HepG2 (cell line): ENCODE results near the gene GHR. TPM values are rescaled to one million over a fixed set of nuclear protein-coding genes. Genes with fewer than 3 reads are reported as not detected.

ENCODE experiments used
- ATAC-seq: fragments of 200-7000 bp; cut with Tn5 transposase; 3 replicates; pipeline ENCODE4 v1.9.1; 2020; ENCODE audit warnings: mild to moderate bottlenecking, moderate library complexity
- BruUV-seq: library from RNA; stranded (reverse); fragments of 400-500 nt; replicated peaks from 2 replicates; lab custom pipeline; 2021; lab: Mats Ljungman, UMichigan
- CTCF ChIA-PET: fragments of 300-600 bp; formaldehyde crosslinking; extraction: SDS; loops from one replicate; lab custom pipeline; 2021; ENCODE audit warnings: low total read pairs, inconsistent platforms, low intra/inter-chr PET ratio; lab: Yijun Ruan, JAX
- POLR2A ChIA-PET: fragments of 350-600 bp; sonication (Branson Sonifier 250); formaldehyde crosslinking; loops from one replicate; lab custom pipeline; 2020; ENCODE audit warnings: antibody characterized with exemption, inconsistent platforms; lab: Yijun Ruan, JAX
- DNase-seq: peaks from one replicate; pipeline ENCODE4 v3.0.0-alpha.2; 2015; ENCODE audit warnings: low spot score
- FAIRE-seq: peaks from 3 replicates; lab custom pipeline; 2011; peaks lifted over from hg19 to GRCh38; lab: Jason Lieb, UNC
- H2AFZ ChIP-seq: one replicate; pipeline ENCODE4 v1.6.1; 2011; ENCODE audit warnings: low read length, inconsistent platforms
- H3K27ac ChIP-seq: fragments of 300-600 bp; 3 replicates; pipeline ENCODE4 v1.8.0; 2011; ENCODE audit warnings: mixed run types, mild to moderate bottlenecking, mixed read lengths, low read length, inconsistent platforms; ENCODE audit not compliant: insufficient read depth; ENCODE audit errors: extremely low read length
- H3K27me3 ChIP-seq, 2 experiments: fragments of 200-600 bp in 1 of 2; 2 replicates in 1 of 2; 3 replicates in 1 of 2; pipeline versions ENCODE4 v1.6.0 to v1.8.0; 2011; ENCODE audit warnings: low read length in 2 of 2, mild to moderate bottlenecking in 2 of 2, moderate library complexity in 2 of 2, inconsistent platforms in 1 of 2; ENCODE audit not compliant: insufficient read depth in 2 of 2, control insufficient read depth in 1 of 2
- H3K36me3 ChIP-seq, 2 experiments: fragments of 200-600 bp in 1 of 2; replicated peaks in 1 of 2; 2 replicates in 1 of 2; 3 replicates in 1 of 2; pipeline versions ENCODE4 v1.5.1 to v1.8.0; 2011; ENCODE audit warnings: low read length in 2 of 2, inconsistent platforms in 1 of 2; ENCODE audit not compliant: insufficient read depth in 2 of 2, control insufficient read depth in 1 of 2
- H3K4me1 ChIP-seq: 2 replicates; pipeline ENCODE4 v1.5.1; 2012; ENCODE audit warnings: low read length, inconsistent platforms; ENCODE audit not compliant: insufficient read depth
- H3K4me2 ChIP-seq: 2 replicates; pipeline ENCODE4 v1.6.0; 2011; ENCODE audit warnings: low read depth, low read length, inconsistent platforms
- H3K4me3 ChIP-seq, 3 experiments: fragments of 200-600 bp in 1 of 3; sonication (generic), shearing (Covaris generic) in 1 of 3; replicated peaks in 1 of 3; 2 replicates each; pipeline ENCODE4 v1.5.1; 2011 to 2016; ENCODE audit warnings: low read length in 3 of 3, inconsistent platforms in 2 of 3, low read depth in 2 of 3, mild to moderate bottlenecking in 2 of 3, control low read depth in 1 of 3, mixed read lengths in 1 of 3; ENCODE audit not compliant: insufficient read depth in 1 of 3
- H3K79me2 ChIP-seq: one replicate; pipeline ENCODE4 v1.6.1; 2011; ENCODE audit warnings: low read length, inconsistent platforms; ENCODE audit not compliant: insufficient read depth
- H3K9ac ChIP-seq: 2 replicates; pipeline ENCODE4 v1.6.0; 2011; ENCODE audit warnings: mild to moderate bottlenecking, low read depth, low read length, inconsistent platforms; ENCODE audit not compliant: insufficient read depth
- H3K9me3 ChIP-seq: 2 replicates; pipeline ENCODE4 v1.5.1; 2012; ENCODE audit warnings: mild to moderate bottlenecking, low read length
- H4K20me1 ChIP-seq: 2 replicates; pipeline ENCODE4 v1.6.0; 2011; ENCODE audit warnings: inconsistent platforms, mild to moderate bottlenecking, low read length, moderate library complexity; ENCODE audit not compliant: insufficient read depth
- HMGA1 ChIP-seq: sonication (generic); formaldehyde crosslinking; conservative IDR thresholded peaks from 2 replicates; pipeline ENCODE4 v1.4.0; 2020; ENCODE audit warnings: missing genetic modification reagents
- HOXA7 ChIP-seq: sonication (generic); formaldehyde crosslinking; IDR thresholded peaks from 2 replicates; pipeline ENCODE4 v1.8.1; 2022; ENCODE audit warnings: mild to moderate bottlenecking, missing genetic modification reagents, moderate library complexity
- NONO ChIP-seq, 2 experiments: fragments of 450-650 bp in 1 of 2; sonication (generic) in 1 of 2; formaldehyde crosslinking in 1 of 2; IDR thresholded peaks in 1 of 2; conservative IDR thresholded peaks in 1 of 2; 2 replicates each; pipeline versions ENCODE4 v1.6.1 to v1.8.0; 2017 to 2022; ENCODE audit warnings: mild to moderate bottlenecking in 1 of 2, missing genetic modification reagents in 1 of 2, moderate library complexity in 1 of 2
- PBX3 ChIP-seq: sonication (generic); formaldehyde crosslinking; IDR thresholded peaks from 2 replicates; pipeline ENCODE4 v1.8.1; 2023; ENCODE audit warnings: missing genetic modification reagents, inconsistent platforms, borderline replicate concordance
- THRA ChIP-seq: sonication (generic); formaldehyde crosslinking; IDR thresholded peaks from 2 replicates; pipeline ENCODE4 v1.4.0; 2020; ENCODE audit warnings: missing genetic modification reagents, borderline replicate concordance
- TRAFD1 ChIP-seq: sonication (generic); formaldehyde crosslinking; IDR thresholded peaks from 2 replicates; pipeline ENCODE4 v1.5.1; 2020; ENCODE audit warnings: missing genetic modification reagents, mild to moderate bottlenecking, borderline replicate concordance
- TSC22D2 ChIP-seq: sonication (generic); formaldehyde crosslinking; IDR thresholded peaks from 2 replicates; pipeline ENCODE4 v1.5.1; 2020; ENCODE audit warnings: missing genetic modification reagents, mild to moderate bottlenecking, borderline replicate concordance
- ZC3H13 ChIP-seq: sonication (generic); formaldehyde crosslinking; IDR thresholded peaks from 2 replicates; pipeline ENCODE4 v1.8.1; 2023; ENCODE audit warnings: mild to moderate bottlenecking, missing genetic modification reagents, moderate library complexity
- ZMYM3 ChIP-seq: sonication (generic); formaldehyde crosslinking; IDR thresholded peaks from 2 replicates; pipeline ENCODE4 v1.5.1; 2020; ENCODE audit warnings: mild to moderate bottlenecking, missing genetic modification reagents
- ZNF800 ChIP-seq: sonication (generic); formaldehyde crosslinking; IDR thresholded peaks from 2 replicates; pipeline ENCODE4 v1.4.0; 2020; ENCODE audit warnings: missing genetic modification reagents
- ZNF850 ChIP-seq: sonication (generic); formaldehyde crosslinking; conservative IDR thresholded peaks from 2 replicates; pipeline ENCODE4 v1.9.0; 2021; ENCODE audit warnings: mild to moderate bottlenecking, missing genetic modification reagents
- WGBS: methylation state at CpG from one replicate; pipeline ENCODE4 v1.1.6; 2017; ENCODE audit warnings: low lambda C conversion rate; 5-methylcytosine and 5-hydroxymethylcytosine counted together
- in situ Hi-C: cut with HindIII; loops from 2 replicates; pipeline ENCODE4 v1.10.0; 2017; ENCODE audit warnings: low pct_unique_long_range_greater_than_20kb; ENCODE audit not compliant: extremely low pct_ligation_motif_present
- intact Hi-C: fragments of 100-400 bp; cut with micrococcal nuclease; formaldehyde crosslinking; loops from one replicate; pipeline ENCODE4 v1.10.0; 2022; ENCODE audit not compliant: unreplicated experiment
- polyA plus RNA-seq, 8 experiments: library from polyadenylated mRNA; depleted of rRNA in 3 of 8; stranded (reverse) in 7 of 8; unstranded in 1 of 8; fragments of >200 nt; fragmentation: Illumina TruSeq in 4 of 8; extraction: Trizol in 4 of 8; gene quantifications; 2 replicates each; pipeline versions ENCODE4 v1.2.1 to v1.2.3, GENCODE V29; 2011 to 2016; ENCODE audit warnings: low read depth in 4 of 8, missing spikeins in 1 of 8, mixed read lengths in 1 of 8; ENCODE audit not compliant: insufficient read depth in 1 of 8
- total RNA-seq, 5 experiments: library from RNA; depleted of rRNA; stranded (reverse); fragments of >200 nt; fragmentation: Illumina TruSeq; extraction: Trizol; gene quantifications; 2 replicates each; pipeline ENCODE4 v1.2.3, GENCODE V29; 2016; ENCODE audit warnings: low read depth in 1 of 5

Gene GHR
- total and polyA plus RNA-seq, 2 of the 13 experiments (the other 11 are each of a cell fraction or from before 2014, with no cell fraction given) = 0.07 TPM; not detected in 1

GRCh38 chr5:42547141-42547540, 123.9 kb downstream of the GHR start:
- Histone ChIP-seq H3K79me2 (no peaks in the 10 kb centered on the region), H3K4me3 (no peak overlapping the region), H3K27me3 (no peaks in the 10 kb centered on the region), H4K20me1 (no peaks in the 10 kb centered on the region), H3K36me3 (no peaks in the 10 kb centered on the region), H3K4me2 (no peak overlapping the region), H3K27ac (no peak overlapping the region), H3K9me3 (no peaks in the 10 kb centered on the region), H3K4me1 (no peaks in the 10 kb centered on the region), H3K9ac (no peak overlapping the region), H2AFZ (no peak overlapping the region)
- no TSS peak for BruUV-seq
- POLR2A ChIA-PET = no interaction called here
- DNase-seq = no peak
- 0% methylated on average over 2 of the region's 2 CpGs for WGBS
- intact Hi-C loops (no loop called here), in situ Hi-C loops (no loop called here)
- FAIRE-seq = no peak
- CTCF ChIA-PET = no interaction called here
- ATAC-seq = no peak
- TF ChIP-seq PBX3 (CRISPR knock-in tag) (no peak), HMGA1 (no peak), HOXA7 (CRISPR knock-in tag) (no peak), NONO (IDR thresholded peaks at IDR 0.05) (no peak), NONO (CRISPR knock-in tag; conservative IDR thresholded peaks at IDR 0.05) (no peak), ZNF850 (no peak), TSC22D2 (CRISPR knock-in tag) (no peak), ZMYM3 (CRISPR knock-in tag) (no peak), THRA (CRISPR knock-in tag) (no peak), ZNF800 (CRISPR knock-in tag) (no peak), ZC3H13 (no peak), TRAFD1 (CRISPR knock-in tag) (no peak)
